ENCODE data around the gene SSH3. TPM values are rescaled to one million over a fixed set of nuclear protein-coding genes. Genes with fewer than 3 reads are reported as not detected.

Gene SSH3
- total RNA-seq, 1 experiment from 2014 or later: 0.82 TPM

GRCh38 chr11:67281552-67282150, 21.7 kb upstream of the SSH3 start:
- peaks cover 22% of the 10 kb centered on the region for H3K79me2 ChIP-seq (ENCODE audit: low read length)
- H4K20me1 ChIP-seq (ENCODE audit: insufficient read depth, low read depth, low read length): no peaks in the 10 kb centered on the region
- no peak overlapping the region for H3K27ac ChIP-seq (ENCODE audit: low read length)
- H3K9ac ChIP-seq (ENCODE audit: low read length): no peak overlapping the region
- H3K36me3 ChIP-seq (ENCODE audit: insufficient read depth, low read length): peaks cover 11% of the 10 kb centered on the region; the same call in 1 of the 2 replicates
- H3K9me2 ChIP-seq (replicated peaks; ENCODE audit: insufficient read depth, low read length): no peaks in the 10 kb centered on the region
- no peaks in the 10 kb centered on the region for H3K27me3 ChIP-seq (ENCODE audit: low read length)
- H3K9me3 ChIP-seq (ENCODE audit: low read length): no peaks in the 10 kb centered on the region
- peaks cover 23% of the 10 kb centered on the region for H3K4me1 ChIP-seq (ENCODE audit: low read length)
- no peak overlapping the region for H3K4me3 ChIP-seq (ENCODE audit: low read length)
- H3K4me2 ChIP-seq (ENCODE audit: low read depth, low read length, poor library complexity, severe bottlenecking): no peak overlapping the region
- DNase-seq: no peak
- no peak overlapping the region for H2AFZ ChIP-seq (ENCODE audit: low read length)

- Histone ChIP-seq H4K20me1 (ENCODE audit: insufficient read depth, low read depth, low read length) (no peaks in the 10 kb centered on the region), H3K36me3 (ENCODE audit: insufficient read depth, low read length) (peaks cover 11% of the 10 kb centered on the region; the same call in 1 of the 2 replicates), H3K27ac (ENCODE audit: low read length) (no peak overlapping the region), H3K9ac (ENCODE audit: low read length) (no peak overlapping the region), H3K4me3 (ENCODE audit: low read length) (no peak overlapping the region), H3K79me2 (ENCODE audit: low read length) (peaks cover 16% of the 10 kb centered on the region), H3K4me2 (ENCODE audit: low read depth, low read length, poor library complexity, severe bottlenecking) (no peak overlapping the region), H3K27me3 (ENCODE audit: low read length) (no peaks in the 10 kb centered on the region), H3K9me3 (ENCODE audit: low read length) (no peaks in the 10 kb centered on the region), H3K9me2 (replicated peaks; ENCODE audit: insufficient read depth, low read length) (no peaks in the 10 kb centered on the region), H2AFZ (ENCODE audit: low read length) (no peak overlapping the region), H3K4me1 (ENCODE audit: low read length) (peaks cover 23% of the 10 kb centered on the region)
- DNase-seq: no peak
Observed at GRCh38 chr11:67282155-67282875, 21.0 kb upstream of the SSH3 start.

GRCh38 chr11:67282876-67283371, 20.4 kb upstream of the SSH3 start:
- no peak for DNase-seq
- H3K9me3 ChIP-seq (ENCODE audit: low read length): no peaks in the 10 kb centered on the region
- no peak overlapping the region for H3K9ac ChIP-seq (ENCODE audit: low read length)
- H4K20me1 ChIP-seq (ENCODE audit: insufficient read depth, low read depth, low read length): no peaks in the 10 kb centered on the region
- H3K79me2 ChIP-seq (ENCODE audit: low read length): peaks cover 12% of the 10 kb centered on the region
- H3K9me2 ChIP-seq (replicated peaks; ENCODE audit: insufficient read depth, low read length): no peaks in the 10 kb centered on the region
- peaks cover 23% of the 10 kb centered on the region for H3K4me1 ChIP-seq (ENCODE audit: low read length)
- no peaks in the 10 kb centered on the region for H3K27me3 ChIP-seq (ENCODE audit: low read length)
- peaks cover 11% of the 10 kb centered on the region; the same call in 1 of the 2 replicates for H3K36me3 ChIP-seq (ENCODE audit: insufficient read depth, low read length)
- no peak overlapping the region for H3K4me2 ChIP-seq (ENCODE audit: low read depth, low read length, poor library complexity, severe bottlenecking)
- H2AFZ ChIP-seq (ENCODE audit: low read length): no peak overlapping the region
- no peak overlapping the region for H3K27ac ChIP-seq (ENCODE audit: low read length)
- H3K4me3 ChIP-seq (ENCODE audit: low read length): no peak overlapping the region

- peaks cover 6% of the 10 kb centered on the region for H3K79me2 ChIP-seq (ENCODE audit: low read length)
- no peak for DNase-seq
- H3K9me3 ChIP-seq (ENCODE audit: low read length): no peaks in the 10 kb centered on the region
- no peak overlapping the region for H3K27ac ChIP-seq (ENCODE audit: low read length)
- H3K4me3 ChIP-seq (ENCODE audit: low read length): no peak overlapping the region
- H4K20me1 ChIP-seq (ENCODE audit: insufficient read depth, low read depth, low read length): no peaks in the 10 kb centered on the region
- H2AFZ ChIP-seq (ENCODE audit: low read length): no peak overlapping the region
- H3K4me1 ChIP-seq (ENCODE audit: low read length): peaks cover 26% of the 10 kb centered on the region
- no peaks in the 10 kb centered on the region for H3K27me3 ChIP-seq (ENCODE audit: low read length)
- H3K9ac ChIP-seq (ENCODE audit: low read length): no peak overlapping the region
- no peak overlapping the region for H3K4me2 ChIP-seq (ENCODE audit: low read depth, low read length, poor library complexity, severe bottlenecking)
- H3K9me2 ChIP-seq (replicated peaks; ENCODE audit: insufficient read depth, low read length): no peaks in the 10 kb centered on the region
- H3K36me3 ChIP-seq (ENCODE audit: insufficient read depth, low read length): peaks cover 11% of the 10 kb centered on the region; the same call in 1 of the 2 replicates
Observed at GRCh38 chr11:67283481-67283963, 19.8 kb upstream of the SSH3 start.

GRCh38 chr11:67284811-67285540, 18.4 kb upstream of the SSH3 start:
- DNase-seq: no peak
- Histone ChIP-seq H3K4me2 (ENCODE audit: low read depth, low read length, poor library complexity, severe bottlenecking) (no peak overlapping the region), H3K36me3 (ENCODE audit: insufficient read depth, low read length) (peaks cover under 1% of the 10 kb centered on the region; the same call in 1 of the 2 replicates), H3K27me3 (ENCODE audit: low read length) (no peaks in the 10 kb centered on the region), H3K27ac (ENCODE audit: low read length) (no peak overlapping the region), H3K9me2 (replicated peaks; ENCODE audit: insufficient read depth, low read length) (no peaks in the 10 kb centered on the region), H3K9ac (ENCODE audit: low read length) (no peak overlapping the region), H4K20me1 (ENCODE audit: insufficient read depth, low read depth, low read length) (no peaks in the 10 kb centered on the region), H3K4me3 (ENCODE audit: low read length) (no peak overlapping the region), H2AFZ (ENCODE audit: low read length) (no peak overlapping the region), H3K9me3 (ENCODE audit: low read length) (no peaks in the 10 kb centered on the region), H3K79me2 (ENCODE audit: low read length) (peaks cover 5% of the 10 kb centered on the region), H3K4me1 (ENCODE audit: low read length) (peaks cover 32% of the 10 kb centered on the region)

GRCh38 chr11:67285541-67286498, 17.5 kb upstream of the SSH3 start:
- Histone ChIP-seq H3K36me3 (ENCODE audit: insufficient read depth, low read length) (peaks cover 6% of the 10 kb centered on the region), H3K79me2 (ENCODE audit: low read length) (peaks cover 14% of the 10 kb centered on the region), H2AFZ (ENCODE audit: low read length) (no peak overlapping the region), H3K4me2 (ENCODE audit: low read depth, low read length, poor library complexity, severe bottlenecking) (no peak overlapping the region), H3K4me3 (ENCODE audit: low read length) (no peak overlapping the region), H3K9me2 (replicated peaks; ENCODE audit: insufficient read depth, low read length) (no peaks in the 10 kb centered on the region), H3K9ac (ENCODE audit: low read length) (no peak overlapping the region), H3K4me1 (ENCODE audit: low read length) (peaks cover 39% of the 10 kb centered on the region), H4K20me1 (ENCODE audit: insufficient read depth, low read depth, low read length) (no peaks in the 10 kb centered on the region), H3K9me3 (ENCODE audit: low read length) (no peaks in the 10 kb centered on the region), H3K27me3 (ENCODE audit: low read length) (no peaks in the 10 kb centered on the region), H3K27ac (ENCODE audit: low read length) (peak overlapping the region; percentile 100; the same call in 1 of the 2 replicates)
- DNase-seq: no peak

- Histone ChIP-seq H3K4me2 (ENCODE audit: low read depth, low read length, poor library complexity, severe bottlenecking) (peak overlapping the region; percentile 99), H3K27ac (ENCODE audit: low read length) (peak overlapping the region; percentile 100), H3K36me3 (ENCODE audit: insufficient read depth, low read length) (peaks cover 13% of the 10 kb centered on the region), H3K9me2 (replicated peaks; ENCODE audit: insufficient read depth, low read length) (no peaks in the 10 kb centered on the region), H3K9me3 (ENCODE audit: low read length) (no peaks in the 10 kb centered on the region), H3K4me1 (ENCODE audit: low read length) (peaks cover 39% of the 10 kb centered on the region), H4K20me1 (ENCODE audit: insufficient read depth, low read depth, low read length) (no peaks in the 10 kb centered on the region), H3K27me3 (ENCODE audit: low read length) (no peaks in the 10 kb centered on the region), H3K79me2 (ENCODE audit: low read length) (peaks cover 16% of the 10 kb centered on the region), H3K4me3 (ENCODE audit: low read length) (peak overlapping the region; percentile 96; the same call in 1 of the 2 replicates), H2AFZ (ENCODE audit: low read length) (no peak overlapping the region), H3K9ac (ENCODE audit: low read length) (peak overlapping the region; percentile 100)
- DNase-seq: peak; percentile 53
Observed at GRCh38 chr11:67286621-67287333, 16.6 kb upstream of the SSH3 start.
